GM19452 (cell line): ENCODE measurements around the gene MSL1.

Experiments
- ATAC-seq: cut with Tn5 transposase; IDR thresholded peaks from one replicate; pipeline ENCODE4 v1.9.1; 2021; ENCODE audit not compliant: unreplicated experiment

MSL1 gene

GRCh38 chr17:40091691-40092397, 29.9 kb upstream of the MSL1 start:
- no peak for ATAC-seq

- no peak for ATAC-seq
Measured at GRCh38 chr17:40092581-40092980, 29.2 kb upstream of the MSL1 start.

GRCh38 chr17:40093005-40093579, 28.7 kb upstream of the MSL1 start:
- no peak for ATAC-seq

GRCh38 chr17:40093580-40094201, 28.1 kb upstream of the MSL1 start:
- ATAC-seq = no peak

GRCh38 chr17:40094874-40095273, 26.9 kb upstream of the MSL1 start:
- ATAC-seq = no peak

- no peak for ATAC-seq
Measured at GRCh38 chr17:40095351-40095943, 26.3 kb upstream of the MSL1 start.

GRCh38 chr17:40095944-40096791, 25.6 kb upstream of the MSL1 start:
- peak; percentile 48 for ATAC-seq

GRCh38 chr17:40097087-40097486, 24.7 kb upstream of the MSL1 start:
- ATAC-seq = no peak

GRCh38 chr17:40097931-40098845, 23.6 kb upstream of the MSL1 start:
- no peak for ATAC-seq

- ATAC-seq = peak; percentile 53
Measured at GRCh38 chr17:40098846-40099618, 22.7 kb upstream of the MSL1 start.

- ATAC-seq = no peak
Measured at GRCh38 chr17:40099619-40100418, 22.0 kb upstream of the MSL1 start.

- no peak for ATAC-seq
Measured at GRCh38 chr17:40100419-40100668, 21.4 kb upstream of the MSL1 start, which contains the start of gene NR1D1. Gene NR1D1 (minus strand): TSS chr17:40100589. CDS start chr17:40100094, 495 bp downstream.

- no peak for ATAC-seq
Measured at GRCh38 chr17:40100669-40101366, 21.0 kb upstream of the MSL1 start.

- no peak for ATAC-seq
Measured at GRCh38 chr17:40101367-40102210, 20.2 kb upstream of the MSL1 start.

GRCh38 chr17:40103071-40103661, 18.6 kb upstream of the MSL1 start:
- no peak for ATAC-seq

GRCh38 chr17:40103688-40104087, 18.1 kb upstream of the MSL1 start:
- no peak for ATAC-seq
